Keratinocyte (primary cell): ENCODE measurements around the gene TPK1. TPM values are rescaled to one million over a fixed set of nuclear protein-coding genes. Genes with fewer than 3 reads are reported as not detected.

Source experiments
- DNase-seq: peaks from one replicate; pipeline ENCODE4 v3.0.0-alpha.2; 2011; ENCODE audit warnings: low read depth, missing footprints, low spot score
- FAIRE-seq: peaks from 2 replicates; lab custom pipeline; 2011; peaks lifted over from hg19 to GRCh38; lab: Jason Lieb, UNC
- H2AFZ ChIP-seq: 2 replicates; pipeline ENCODE4 v1.6.0; 2012; ENCODE audit warnings: low read length, control low read depth, inconsistent platforms; ENCODE audit not compliant: control insufficient read depth
- H3K27ac ChIP-seq: 2 replicates; pipeline ENCODE4 v1.5.1; 2011; ENCODE audit warnings: low read length; ENCODE audit not compliant: control insufficient read depth, insufficient read depth
- H3K27me3 ChIP-seq: 3 replicates; pipeline ENCODE4 v1.6.0; 2011; ENCODE audit warnings: low read length; ENCODE audit not compliant: control insufficient read depth, insufficient read depth; ENCODE audit errors: extremely low read depth
- H3K36me3 ChIP-seq, 2 experiments: 2 replicates in 1 of 2; 3 replicates in 1 of 2; pipeline ENCODE4 v1.5.1; 2011; ENCODE audit warnings: low read length in 2 of 2, mild to moderate bottlenecking in 1 of 2; ENCODE audit not compliant: control insufficient read depth in 2 of 2, insufficient read depth in 2 of 2; ENCODE audit errors: extremely low read depth in 1 of 2
- H3K4me1 ChIP-seq: 3 replicates; pipeline ENCODE4 v1.5.1; 2011; ENCODE audit warnings: low read length; ENCODE audit not compliant: control insufficient read depth, insufficient read depth; ENCODE audit errors: extremely low read depth
- H3K4me2 ChIP-seq: 3 replicates; pipeline ENCODE4 v1.6.0; 2011; ENCODE audit warnings: low read depth, low read length; ENCODE audit not compliant: control insufficient read depth, insufficient read depth; ENCODE audit errors: extremely low read depth
- H3K4me3 ChIP-seq, 3 experiments: fragments of 200-600 bp in 1 of 3; sonication (generic) in 1 of 3; 2 replicates in 2 of 3; 3 replicates in 1 of 3; pipeline ENCODE4 v1.5.1; 2011 to 2016; ENCODE audit warnings: low read length in 3 of 3, mild to moderate bottlenecking in 3 of 3, control low read depth in 2 of 3, inconsistent platforms in 1 of 3, low read depth in 1 of 3, mixed read lengths in 1 of 3, mixed run types in 1 of 3, moderate library complexity in 1 of 3; ENCODE audit not compliant: control insufficient read depth in 2 of 3, insufficient read depth in 2 of 3; ENCODE audit errors: extremely low read depth in 1 of 3
- H3K79me2 ChIP-seq: 2 replicates; pipeline ENCODE4 v1.6.0; 2012; ENCODE audit warnings: low read length; ENCODE audit not compliant: control insufficient read depth, insufficient read depth
- H3K9ac ChIP-seq: 3 replicates; pipeline ENCODE4 v1.6.0; 2011; ENCODE audit warnings: low read length; ENCODE audit not compliant: control insufficient read depth, insufficient read depth; ENCODE audit errors: extremely low read depth
- H3K9me1 ChIP-seq: 3 replicates; pipeline ENCODE4 v1.6.0; 2011; ENCODE audit warnings: low read length; ENCODE audit not compliant: control insufficient read depth, insufficient read depth; ENCODE audit errors: extremely low read depth
- H3K9me3 ChIP-seq: 2 replicates; pipeline ENCODE4 v1.5.1; 2012; ENCODE audit warnings: low read depth, low read length; ENCODE audit not compliant: control insufficient read depth
- H4K20me1 ChIP-seq: 3 replicates; pipeline ENCODE4 v1.6.0; 2011; ENCODE audit warnings: low read length; ENCODE audit not compliant: control insufficient read depth, insufficient read depth; ENCODE audit errors: extremely low read depth
- CTCF ChIP-seq, 3 experiments: IDR thresholded peaks in 1 of 3; conservative IDR thresholded peaks in 1 of 3; optimal IDR thresholded peaks in 1 of 3; 2 replicates in 2 of 3; 3 replicates in 1 of 3; pipeline versions ENCODE3 to v1.5.1; 2011; ENCODE audit warnings: low read length in 3 of 3, mild to moderate bottlenecking in 3 of 3, moderate library complexity in 2 of 3, control low read depth in 1 of 3, inconsistent platforms in 1 of 3; ENCODE audit not compliant: insufficient read depth in 2 of 3; ENCODE audit errors: extremely low read depth in 1 of 3
- EZH2 ChIP-seq: IDR thresholded peaks from one replicate; pipeline ENCODE4 v1.6.1; 2012; ENCODE audit warnings: inconsistent platforms, mild to moderate bottlenecking, low read length, moderate library complexity
- dilution Hi-C: fragments of 300-500 bp; cut with MboI; formaldehyde crosslinking; loops from one replicate; pipeline ENCODE4 v1.7.0; 2020; ENCODE audit warnings: low sequenced_read_pairs; ENCODE audit not compliant: extremely low pct_ligation_motif_present
- polyA plus RNA-seq, 5 experiments: library from polyadenylated mRNA; depleted of rRNA in 3 of 5; stranded (reverse) in 3 of 5; stranded (forward) in 1 of 5; unstranded in 1 of 5; fragments of >200 nt; gene quantifications; 1 replicate in 1 of 5; 2 replicates in 3 of 5; 3 replicates in 1 of 5; pipeline versions ENCODE4 v1.2.1 to v1.2.3, GENCODE V29; 2011 to 2012; ENCODE audit warnings: missing spikeins in 2 of 5, low read depth in 1 of 5, low replicate concordance in 1 of 5

TPK1 gene
- polyA plus RNA-seq, 1 donor (not counting 4 experiments of a cell fraction or from before 2014, with no cell fraction given): 1.9 TPM

GRCh38 chr7:144524271-144524670 is 311.6 kb downstream of the TPK1 start:
- H3K27me3 ChIP-seq: no peaks in the 10 kb centered on the region
- H3K9me1 ChIP-seq: no peaks in the 10 kb centered on the region
- TF ChIP-seq EZH2 (no peak), CTCF (optimal IDR thresholded peaks at IDR 0.05 in 1 of 3, IDR thresholded peaks at IDR 0.05 in 1 of 3, conservative IDR thresholded peaks at IDR 0.05 in 1 of 3; ENCODE audit: extremely low read depth in 1 of 3, insufficient read depth in 2 of 3, low read length in 3 of 3) (no peak)
- dilution Hi-C loops: no loop called here
- no peaks in the 10 kb centered on the region for H3K36me3 ChIP-seq
- DNase-seq (no peak), FAIRE-seq (no peak)
- H3K9ac ChIP-seq: no peak overlapping the region
- H3K4me2 ChIP-seq: no peak overlapping the region
- no peak overlapping the region for H3K4me3 ChIP-seq
- H2AFZ ChIP-seq: no peak overlapping the region
- no peaks in the 10 kb centered on the region for H3K4me1 ChIP-seq
- no peaks in the 10 kb centered on the region for H3K79me2 ChIP-seq
- H4K20me1 ChIP-seq: no peaks in the 10 kb centered on the region
- H3K27ac ChIP-seq: no peak overlapping the region
- H3K9me3 ChIP-seq: no peaks in the 10 kb centered on the region

- H3K27ac ChIP-seq: no peak overlapping the region
- no peak overlapping the region for H3K4me2 ChIP-seq
- no peaks in the 10 kb centered on the region for H3K9me3 ChIP-seq
- no peaks in the 10 kb centered on the region for H3K4me1 ChIP-seq
- no peaks in the 10 kb centered on the region for H4K20me1 ChIP-seq
- no peak for FAIRE-seq
- TF ChIP-seq EZH2 (no peak), CTCF (optimal IDR thresholded peaks at IDR 0.05 in 1 of 3, IDR thresholded peaks at IDR 0.05 in 1 of 3, conservative IDR thresholded peaks at IDR 0.05 in 1 of 3; ENCODE audit: extremely low read depth in 1 of 3, insufficient read depth in 2 of 3, low read length in 3 of 3) (no peak)
- dilution Hi-C loops: no loop called here
- no peaks in the 10 kb centered on the region for H3K79me2 ChIP-seq
- H3K4me3 ChIP-seq: no peak overlapping the region
- no peaks in the 10 kb centered on the region for H3K27me3 ChIP-seq
- H3K9me1 ChIP-seq: no peaks in the 10 kb centered on the region
- H2AFZ ChIP-seq: no peak overlapping the region
- H3K36me3 ChIP-seq: no peaks in the 10 kb centered on the region
- no peak for DNase-seq
- H3K9ac ChIP-seq: no peak overlapping the region
Measured at GRCh38 chr7:144523621-144524020, 312.2 kb downstream of the TPK1 start.
